PC-3 (cell line): Measurements from ENCODE around the gene ADK. TPM values are rescaled to one million over a fixed set of nuclear protein-coding genes. Genes with fewer than 3 reads are reported as not detected.

Experiments used
- ATAC-seq: fragments of 200-7000 bp; cut with Tn5 transposase; 2 replicates; pipeline ENCODE4 v1.9.1; 2020; ENCODE audit warnings: mild to moderate bottlenecking, moderate library complexity
- BruUV-seq: library from RNA; stranded (reverse); fragments of 400-500 nt; replicated peaks from 2 replicates; lab custom pipeline; 2021; lab: Mats Ljungman, UMichigan
- CTCF ChIA-PET: fragments of 300-600 bp; sonication (Branson Sonifier 250); formaldehyde crosslinking; loops from one replicate; lab custom pipeline; 2022; ENCODE audit warnings: antibody characterized with exemption; lab: Charles Lee
- POLR2A ChIA-PET: fragments of 300-600 bp; sonication (Branson Sonifier 250); formaldehyde crosslinking; loops from one replicate; lab custom pipeline; 2022; ENCODE audit warnings: antibody characterized with exemption; ENCODE audit not compliant: unreplicated experiment; lab: Charles Lee
- DNase-seq: peaks from one replicate; pipeline ENCODE4 v3.0.0-alpha.2; 2015
- H2AFZ ChIP-seq: fragments of 300-600 bp; sonication (generic); 2 replicates; pipeline ENCODE4 v1.6.0; 2016; ENCODE audit warnings: antibody characterized with exemption, low read length
- H3F3A ChIP-seq: fragments of 300-600 bp; sonication (generic); one replicate; pipeline ENCODE4 v1.6.0; 2017; ENCODE audit warnings: antibody characterized with exemption, low read length, control low read depth, mild to moderate bottlenecking; ENCODE audit not compliant: unreplicated experiment
- H3K27ac ChIP-seq: fragments of 300-600 bp; sonication (generic); 2 replicates; pipeline ENCODE4 v1.5.1; 2016; ENCODE audit warnings: mild to moderate bottlenecking, low read length
- H3K27me3 ChIP-seq: fragments of 300-600 bp; sonication (generic); 2 replicates; pipeline ENCODE4 v1.6.1; 2016; ENCODE audit warnings: low read length, mixed read lengths
- H3K36me3 ChIP-seq: fragments of 300-600 bp; sonication (generic); 2 replicates; pipeline ENCODE4 v1.6.1; 2016; ENCODE audit warnings: low read depth, mixed run types, low read length, mixed read lengths
- H3K4me1 ChIP-seq: fragments of 300-600 bp; sonication (generic); 2 replicates; pipeline ENCODE4 v1.5.1; 2016; ENCODE audit warnings: low read length; ENCODE audit not compliant: insufficient read depth
- H3K4me2 ChIP-seq: fragments of 300-600 bp; sonication (generic); 2 replicates; pipeline ENCODE4 v1.6.0; 2016; ENCODE audit warnings: low read length
- H3K4me3 ChIP-seq: fragments of 300-600 bp; sonication (generic); 2 replicates; pipeline ENCODE4 v1.5.1; 2016; ENCODE audit warnings: mild to moderate bottlenecking, low read length, mixed read lengths
- H3K79me2 ChIP-seq: fragments of 300-600 bp; sonication (generic); 2 replicates; pipeline ENCODE4 v1.6.1; 2017; ENCODE audit warnings: low read length, mixed read lengths
- H3K9ac ChIP-seq: fragments of 300-600 bp; sonication (generic); 2 replicates; pipeline ENCODE4 v1.6.0; 2016; ENCODE audit warnings: mild to moderate bottlenecking, low read length
- H3K9me2 ChIP-seq: fragments of 300-600 bp; sonication (generic); replicated peaks from 2 replicates; pipeline ENCODE4 v1.6.1; 2016; ENCODE audit warnings: mixed run types, low read length, mixed read lengths
- H3K9me3 ChIP-seq: fragments of 300-600 bp; sonication (generic); 2 replicates; pipeline ENCODE4 v1.6.1; 2016; ENCODE audit warnings: low read length, mixed read lengths
- H4K20me1 ChIP-seq: fragments of 300-600 bp; sonication (generic); 2 replicates; pipeline ENCODE4 v1.6.1; 2016; ENCODE audit warnings: low read length, mixed read lengths
- EZH2 ChIP-seq: fragments of 300-600 bp; sonication (generic); IDR thresholded peaks from one replicate; pipeline ENCODE4 v1.6.1; 2017; ENCODE audit warnings: antibody characterized with exemption, mild to moderate bottlenecking, low read length; ENCODE audit not compliant: unreplicated experiment
- EZH2phosphoT487 ChIP-seq: fragments of 300-600 bp; sonication (generic); IDR thresholded peaks from 2 replicates; pipeline ENCODE4 v1.6.1; 2018; ENCODE audit warnings: mild to moderate bottlenecking, antibody characterized with exemption, low read length, borderline replicate concordance
- intact Hi-C: fragments of 100-400 bp; cut with micrococcal nuclease; formaldehyde crosslinking; loops from 2 replicates; pipeline ENCODE4 v1.9.0; 2023
- total RNA-seq: library from RNA; depleted of rRNA; stranded (reverse); fragments of >200 nt; gene quantifications from 2 replicates; pipeline ENCODE4 v1.2.3, GENCODE V29; 2014
- TF ChIP-seq, protein P1 (sequence below): fragments of 300-600 bp; sonication (generic); conservative IDR thresholded peaks from 2 replicates; pipeline ENCODE4 v1.5.1; 2017; ENCODE audit warnings: antibody characterized with exemption, low read depth, mild to moderate bottlenecking, low read length

The ADK gene
- total RNA-seq, 1 experiment from 2014 or later: 256 TPM

DNA sequence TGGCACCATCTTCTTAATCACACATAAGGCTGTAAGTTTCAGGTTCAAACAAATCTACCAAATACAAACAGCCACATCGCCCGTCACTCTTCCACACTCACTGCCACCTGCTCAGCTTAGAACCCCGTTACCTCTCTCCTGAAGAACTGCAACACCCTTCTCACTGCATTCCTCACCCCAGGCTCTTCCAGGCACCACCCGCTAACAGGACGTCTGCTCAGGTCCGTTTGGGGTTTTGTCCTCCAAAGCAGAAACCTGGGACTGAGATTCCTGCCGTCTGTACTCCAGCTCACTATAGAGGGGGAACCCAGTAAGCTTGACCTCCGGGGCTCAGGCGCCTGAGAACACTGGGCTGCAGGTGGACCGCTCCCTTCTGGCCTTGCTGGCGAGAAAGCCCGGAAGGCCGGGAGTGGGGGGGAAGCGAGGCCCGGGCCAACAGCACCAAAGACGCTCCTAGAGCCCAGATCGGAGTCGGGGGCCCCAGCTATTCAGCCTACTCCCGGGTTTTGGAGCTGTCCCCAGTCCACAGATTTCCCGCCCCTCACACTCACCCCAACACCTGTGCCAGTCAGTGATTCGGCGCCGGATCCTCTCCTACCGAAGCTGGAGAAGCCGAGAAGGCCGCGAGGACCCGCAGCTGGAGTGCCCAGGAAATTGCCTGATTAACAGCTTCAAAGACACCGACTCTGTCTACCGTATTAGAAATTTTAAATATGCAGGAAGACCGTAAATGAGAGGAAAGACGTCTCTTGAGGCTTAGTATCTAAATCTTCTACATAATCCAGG is 624 bp upstream of the ADK start, which contains the start of gene AP3M1:
Gene AP3M1 (minus strand): TSS at position 625 of the 786 bp plus-strand sequence. CDS start 12,449 bp downstream, outside the sequence.
- peak within 1 kb of the TSS; percentile 62 for H2AFZ ChIP-seq
- peak within 1 kb of the TSS; percentile 54 for H3K27ac ChIP-seq
- H3K4me2 ChIP-seq: peak within 1 kb of the TSS; percentile 79
- H4K20me1 ChIP-seq: peaks cover 29% of the 10 kb centered on the region
- no peaks in the 10 kb centered on the region for H3K9me3 ChIP-seq
- peaks cover 17% of the 10 kb centered on the region for H3K36me3 ChIP-seq
- H3K27me3 ChIP-seq: no peaks in the 10 kb centered on the region
- peak; percentile 63 for ATAC-seq
- H3K4me1 ChIP-seq: peaks cover 36% of the 10 kb centered on the region
- ChIA-PET CTCF (interaction anchor here (0.7 to 2.5 kb wide), 6 partner anchors 26 to 271 kb away, joined by 3 to 16 read pairs (median 3); no protein-coding TSS in a partner anchor), POLR2A (interaction anchor here (0.5 to 2.3 kb wide), 9 partner anchors 12 to 152 kb away, joined by 3 to 9 read pairs (median 6); no protein-coding TSS in a partner anchor)
- DNase-seq: no peak
- BruUV-seq: no TSS peak
- H3K9me2 ChIP-seq: no peaks in the 10 kb centered on the region
- peaks cover 96% of the 10 kb centered on the region for H3K79me2 ChIP-seq
- intact Hi-C loops: loop anchor here (1.0 kb wide), 1 partner anchor 78 kb away; no protein-coding TSS in a partner anchor
- peak within 1 kb of the TSS; percentile 69 for H3K4me3 ChIP-seq
- TF ChIP-seq, protein P1, sequence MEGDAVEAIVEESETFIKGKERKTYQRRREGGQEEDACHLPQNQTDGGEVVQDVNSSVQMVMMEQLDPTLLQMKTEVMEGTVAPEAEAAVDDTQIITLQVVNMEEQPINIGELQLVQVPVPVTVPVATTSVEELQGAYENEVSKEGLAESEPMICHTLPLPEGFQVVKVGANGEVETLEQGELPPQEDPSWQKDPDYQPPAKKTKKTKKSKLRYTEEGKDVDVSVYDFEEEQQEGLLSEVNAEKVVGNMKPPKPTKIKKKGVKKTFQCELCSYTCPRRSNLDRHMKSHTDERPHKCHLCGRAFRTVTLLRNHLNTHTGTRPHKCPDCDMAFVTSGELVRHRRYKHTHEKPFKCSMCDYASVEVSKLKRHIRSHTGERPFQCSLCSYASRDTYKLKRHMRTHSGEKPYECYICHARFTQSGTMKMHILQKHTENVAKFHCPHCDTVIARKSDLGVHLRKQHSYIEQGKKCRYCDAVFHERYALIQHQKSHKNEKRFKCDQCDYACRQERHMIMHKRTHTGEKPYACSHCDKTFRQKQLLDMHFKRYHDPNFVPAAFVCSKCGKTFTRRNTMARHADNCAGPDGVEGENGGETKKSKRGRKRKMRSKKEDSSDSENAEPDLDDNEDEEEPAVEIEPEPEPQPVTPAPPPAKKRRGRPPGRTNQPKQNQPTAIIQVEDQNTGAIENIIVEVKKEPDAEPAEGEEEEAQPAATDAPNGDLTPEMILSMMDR: no peak
- TF ChIP-seq EZH2 (no peak), EZH2phosphoT487 (no peak)
- H3K9ac ChIP-seq: peak within 1 kb of the TSS; percentile 69
- H3F3A ChIP-seq: no peaks in the 10 kb centered on the region

DNA sequence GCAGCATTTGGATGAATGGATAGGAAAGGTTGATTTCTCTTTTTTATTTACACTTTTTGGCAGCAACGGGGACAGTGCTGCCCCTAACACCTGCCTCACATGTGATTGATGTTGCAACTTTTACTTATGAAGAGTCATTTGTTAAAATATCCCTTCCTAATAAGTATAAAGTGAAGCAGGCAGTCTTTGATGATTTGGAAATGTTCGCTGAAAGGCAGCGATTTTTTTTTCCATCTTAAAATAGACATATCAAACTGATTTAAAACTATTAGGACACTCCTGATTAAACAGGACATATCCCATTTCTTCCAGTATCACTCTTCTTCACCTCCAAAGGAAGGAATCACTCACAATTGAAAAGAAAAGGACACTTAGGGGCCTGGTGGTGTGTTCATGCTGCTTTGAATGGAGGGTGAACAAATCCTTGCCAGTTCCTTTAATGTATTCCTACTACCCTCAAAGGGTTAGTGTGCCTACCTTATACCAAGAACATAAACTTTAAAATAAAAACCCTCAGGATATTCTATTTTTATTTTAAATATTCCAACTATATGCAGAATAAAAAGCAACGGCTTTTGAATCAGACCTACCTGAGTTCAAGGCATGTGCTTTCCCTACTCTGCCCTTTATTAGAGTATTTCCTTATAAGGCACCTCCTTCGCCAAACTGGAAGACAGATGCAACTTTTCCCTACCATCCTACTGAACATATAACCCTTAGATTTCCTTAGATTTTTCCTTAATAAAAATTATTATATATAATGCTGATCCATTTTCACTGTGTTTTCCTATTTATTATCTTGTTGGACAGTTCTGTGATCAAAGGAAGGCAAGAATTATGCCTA is 1.1 kb downstream of the ADK start:
- Histone ChIP-seq H3K27me3 (no peaks in the 10 kb centered on the region), H3K9me3 (no peaks in the 10 kb centered on the region), H3K9me2 (no peaks in the 10 kb centered on the region), H3K27ac (no peak overlapping the region; the same call in 1 of the 2 replicates), H3K4me3 (peak overlapping the region; percentile 69), H3K4me2 (peak overlapping the region; percentile 79), H3K4me1 (peaks cover 27% of the 10 kb centered on the region), H3K9ac (peak overlapping the region; percentile 69), H4K20me1 (0 out of 2 replicates have a peak, but pooled peaks cover 21% of the 10 kb centered on the region), H2AFZ (peak overlapping the region; percentile 62), H3K36me3 (peaks cover 4% of the 10 kb centered on the region; the same call in 1 of the 2 replicates), H3K79me2 (peaks cover 96% of the 10 kb centered on the region), H3F3A (no peaks in the 10 kb centered on the region)
- ATAC-seq (no peak), DNase-seq (peak; percentile 62)
- intact Hi-C loops: loop anchor here (1.0 kb wide), 4 partner anchors 24 to 82 kb away; no protein-coding TSS in a partner anchor
- ChIA-PET CTCF (interaction anchor here (0.5 to 2.5 kb wide), 8 partner anchors 22 to 317 kb away, joined by 3 to 16 read pairs (median 6); no protein-coding TSS in a partner anchor), POLR2A (interaction anchor here (0.6 to 2.3 kb wide), 4 partner anchors 22 to 706 kb away, joined by 4 to 9 read pairs (median 6); no protein-coding TSS in a partner anchor)
- BruUV-seq: no TSS peak
- TF ChIP-seq EZH2: no peak
- TF ChIP-seq, protein P1: no peak
- no peak for TF ChIP-seq EZH2phosphoT487
